ENCODE measurements around the gene KCNH8.

- TF ChIP-seq CTCF (conservative IDR thresholded peaks at IDR 0.05 in 1 of 2, IDR thresholded peaks at IDR 0.05 in 1 of 2; ENCODE audit: low read depth in 1 of 2, low read length in 2 of 2) (no peak), EZH2 (IDR thresholded peaks at IDR 0.05; ENCODE audit: low read length, missing control alignments) (no peak)
Observed at GRCh38 chr3:19116239-19116638, 32.1 kb upstream of the KCNH8 start.

Measured in fibroblast of lung (primary cell).